SK-N-SH (cell line): Measurements from ENCODE around the gene MX1.

ENCODE experiments used
- FOXJ3 ChIP-seq: sonication (generic); formaldehyde crosslinking; IDR thresholded peaks from 2 replicates; pipeline ENCODE4 v1.5.1; 2020; ENCODE audit warnings: mild to moderate bottlenecking, missing genetic modification reagents
- MAX ChIP-seq: IDR thresholded peaks from 2 replicates; pipeline ENCODE4 v1.4.0; 2012; ENCODE audit warnings: low read depth
- MEF2A ChIP-seq: IDR thresholded peaks from 2 replicates; pipeline ENCODE4 v1.4.0; 2012; ENCODE audit warnings: low read depth, borderline replicate concordance
- TAF1 ChIP-seq: IDR thresholded peaks from 2 replicates; pipeline ENCODE4 v1.6.1; 2012; ENCODE audit warnings: low read depth, mild to moderate bottlenecking, low read length, moderate library complexity, borderline replicate concordance
- TF ChIP-seq, protein P1 (sequence below): fragments of 200-600 bp; sonication (generic); IDR thresholded peaks from 2 replicates; pipeline ENCODE4 v1.6.1; 2017; ENCODE audit warnings: antibody characterized with exemption, mild to moderate bottlenecking, moderate library complexity
- TF ChIP-seq, protein P2 (sequence below): IDR thresholded peaks from 2 replicates; pipeline ENCODE4 v1.4.0; 2012; ENCODE audit warnings: low read depth, borderline replicate concordance

GRCh38 chr21:41506005-41506594 is 80.1 kb downstream of the MX1 start:
- TF ChIP-seq, protein P1, sequence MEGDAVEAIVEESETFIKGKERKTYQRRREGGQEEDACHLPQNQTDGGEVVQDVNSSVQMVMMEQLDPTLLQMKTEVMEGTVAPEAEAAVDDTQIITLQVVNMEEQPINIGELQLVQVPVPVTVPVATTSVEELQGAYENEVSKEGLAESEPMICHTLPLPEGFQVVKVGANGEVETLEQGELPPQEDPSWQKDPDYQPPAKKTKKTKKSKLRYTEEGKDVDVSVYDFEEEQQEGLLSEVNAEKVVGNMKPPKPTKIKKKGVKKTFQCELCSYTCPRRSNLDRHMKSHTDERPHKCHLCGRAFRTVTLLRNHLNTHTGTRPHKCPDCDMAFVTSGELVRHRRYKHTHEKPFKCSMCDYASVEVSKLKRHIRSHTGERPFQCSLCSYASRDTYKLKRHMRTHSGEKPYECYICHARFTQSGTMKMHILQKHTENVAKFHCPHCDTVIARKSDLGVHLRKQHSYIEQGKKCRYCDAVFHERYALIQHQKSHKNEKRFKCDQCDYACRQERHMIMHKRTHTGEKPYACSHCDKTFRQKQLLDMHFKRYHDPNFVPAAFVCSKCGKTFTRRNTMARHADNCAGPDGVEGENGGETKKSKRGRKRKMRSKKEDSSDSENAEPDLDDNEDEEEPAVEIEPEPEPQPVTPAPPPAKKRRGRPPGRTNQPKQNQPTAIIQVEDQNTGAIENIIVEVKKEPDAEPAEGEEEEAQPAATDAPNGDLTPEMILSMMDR: no peak
- TF ChIP-seq TAF1 (no peak), FOXJ3 (no peak), MAX (no peak), MEF2A (no peak)
- TF ChIP-seq, protein P2, sequence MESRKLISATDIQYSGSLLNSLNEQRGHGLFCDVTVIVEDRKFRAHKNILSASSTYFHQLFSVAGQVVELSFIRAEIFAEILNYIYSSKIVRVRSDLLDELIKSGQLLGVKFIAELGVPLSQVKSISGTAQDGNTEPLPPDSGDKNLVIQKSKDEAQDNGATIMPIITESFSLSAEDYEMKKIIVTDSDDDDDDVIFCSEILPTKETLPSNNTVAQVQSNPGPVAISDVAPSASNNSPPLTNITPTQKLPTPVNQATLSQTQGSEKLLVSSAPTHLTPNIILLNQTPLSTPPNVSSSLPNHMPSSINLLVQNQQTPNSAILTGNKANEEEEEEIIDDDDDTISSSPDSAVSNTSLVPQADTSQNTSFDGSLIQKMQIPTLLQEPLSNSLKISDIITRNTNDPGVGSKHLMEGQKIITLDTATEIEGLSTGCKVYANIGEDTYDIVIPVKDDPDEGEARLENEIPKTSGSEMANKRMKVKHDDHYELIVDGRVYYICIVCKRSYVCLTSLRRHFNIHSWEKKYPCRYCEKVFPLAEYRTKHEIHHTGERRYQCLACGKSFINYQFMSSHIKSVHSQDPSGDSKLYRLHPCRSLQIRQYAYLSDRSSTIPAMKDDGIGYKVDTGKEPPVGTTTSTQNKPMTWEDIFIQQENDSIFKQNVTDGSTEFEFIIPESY: no peak
